ENCODE results near the gene REV1. TPM values are rescaled to one million over a fixed set of nuclear protein-coding genes. Genes with fewer than 3 reads are reported as not detected.

REV1 gene
- total RNA-seq, 1 donor from 2014 or later = 52.1 TPM

- ChIA-PET POLR2A (interaction anchor here (0.7 kb wide), 1 partner anchor 33 kb away, joined by 3 read pairs; no protein-coding TSS in a partner anchor), CTCF (interaction anchor here (0.6 to 1.1 kb wide), 2 partner anchors 59 to 286 kb away, joined by 3 to 4 read pairs; partner anchors contain the start of gene REV1)
- DNase-seq (no peak), ATAC-seq (ENCODE audit: low read depth) (no peak)
- H3K4me1 Mint-ChIP-seq = peaks cover 9% of the 10 kb centered on the region
- H3K27ac Mint-ChIP-seq = no peak overlapping the region
- TF ChIP-seq CTCF (IDR thresholded peaks at IDR 0.05) = no peak
- intact Hi-C loops (cut with micrococcal nuclease) = no loop called here
- H3K27me3 Mint-ChIP-seq = no peaks in the 10 kb centered on the region
- H3K36me3 Mint-ChIP-seq (ENCODE audit: low read depth) = peaks cover 57% of the 10 kb centered on the region
- no peaks in the 10 kb centered on the region for H3K9me3 Mint-ChIP-seq
- H3K4me3 Mint-ChIP-seq = no peak overlapping the region
Observed at GRCh38 chr2:99430614-99431291, 59.1 kb downstream of the REV1 start.

- no peak for ATAC-seq (ENCODE audit: low read depth)
- Mint-ChIP-seq H3K27me3 (no peaks in the 10 kb centered on the region), H3K36me3 (ENCODE audit: low read depth) (peaks cover 72% of the 10 kb centered on the region), H3K9me3 (no peaks in the 10 kb centered on the region), H3K4me3 (no peak overlapping the region), H3K4me1 (no peaks in the 10 kb centered on the region), H3K27ac (no peak overlapping the region)
- intact Hi-C loops (cut with micrococcal nuclease) = no loop called here
- no peak for DNase-seq
- TF ChIP-seq CTCF (IDR thresholded peaks at IDR 0.05) = no peak
- ChIA-PET POLR2A (no interaction called here), CTCF (no interaction called here)
Observed at GRCh38 chr2:99425022-99425421, 64.8 kb downstream of the REV1 start.

- CTCF ChIA-PET = no interaction called here
- Mint-ChIP-seq H3K4me1 (no peaks in the 10 kb centered on the region), H3K36me3 (ENCODE audit: low read depth) (peaks cover 77% of the 10 kb centered on the region), H3K4me3 (no peak overlapping the region), H3K27ac (no peak overlapping the region), H3K9me3 (no peaks in the 10 kb centered on the region), H3K27me3 (no peaks in the 10 kb centered on the region)
- POLR2A ChIA-PET = no interaction called here
- no peak for TF ChIP-seq CTCF (IDR thresholded peaks at IDR 0.05)
- intact Hi-C loops (cut with micrococcal nuclease) = no loop called here
- ATAC-seq (ENCODE audit: low read depth) (no peak), DNase-seq (no peak)
Observed at GRCh38 chr2:99424371-99424770, 65.4 kb downstream of the REV1 start.

DNA sequence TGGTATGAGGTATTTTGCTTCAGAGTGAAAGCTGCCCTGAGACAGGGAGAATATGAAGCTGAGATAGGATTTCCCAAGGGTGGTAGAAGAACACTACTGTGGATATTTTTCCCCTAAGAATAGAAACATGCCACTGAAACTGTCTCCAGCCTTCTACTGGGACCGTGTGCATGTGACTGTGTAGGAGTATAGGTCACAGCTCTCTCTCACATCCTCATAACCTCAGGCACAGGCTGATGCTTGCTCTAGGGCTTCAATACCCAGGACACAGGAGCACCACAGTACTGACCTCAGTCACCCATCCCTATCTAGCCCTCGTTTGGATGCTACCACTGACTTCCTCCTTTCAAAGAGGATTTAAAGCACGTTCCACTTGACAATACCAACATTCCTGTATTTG lies 67.2 kb downstream of the REV1 start:
- CTCF ChIA-PET = no interaction called here
- POLR2A ChIA-PET = no interaction called here
- Mint-ChIP-seq H3K27me3 (no peaks in the 10 kb centered on the region), H3K9me3 (no peaks in the 10 kb centered on the region), H3K36me3 (ENCODE audit: low read depth) (peaks cover 81% of the 10 kb centered on the region), H3K4me3 (no peak overlapping the region), H3K27ac (no peak overlapping the region), H3K4me1 (no peaks in the 10 kb centered on the region)
- TF ChIP-seq CTCF (IDR thresholded peaks at IDR 0.05) = no peak
- no peak for DNase-seq
- intact Hi-C loops (cut with micrococcal nuclease) = loop anchor here (2.0 kb wide), 1 partner anchor 16 kb away; no protein-coding TSS in a partner anchor
- ATAC-seq (ENCODE audit: low read depth) = no peak

GRCh38 chr2:99421469-99421868 lies 68.3 kb downstream of the REV1 start:
- CTCF ChIA-PET = no interaction called here

More at GRCh38 chr2:99421469-99421868, 68.3 kb downstream of the REV1 start:
- Mint-ChIP-seq H3K4me3 (no peak overlapping the region), H3K9me3 (no peaks in the 10 kb centered on the region), H3K27ac (no peak overlapping the region), H3K36me3 (ENCODE audit: low read depth) (peaks cover 81% of the 10 kb centered on the region), H3K27me3 (no peaks in the 10 kb centered on the region), H3K4me1 (no peaks in the 10 kb centered on the region)
- no peak for ATAC-seq (ENCODE audit: low read depth)
- intact Hi-C loops (cut with micrococcal nuclease) = no loop called here
- DNase-seq = no peak
- no peak for TF ChIP-seq CTCF (IDR thresholded peaks at IDR 0.05)
- POLR2A ChIA-PET = interaction anchor here (0.5 kb wide), 1 partner anchor 54 kb away, joined by 4 read pairs; no protein-coding TSS in a partner anchor

Measured in activated B cell treated with CpG ODN at 0.5 μM for 24 hours (primary cell).